Sigmoid colon (tissue), 7 donors: ENCODE measurements around the gene TLR8. TPM values are rescaled to one million over a fixed set of nuclear protein-coding genes. Genes with fewer than 3 reads are reported as not detected.

Experiments used
- DNase-seq: peaks from one replicate; pipeline ENCODE4 v3.0.0-alpha.2; 2019
- H3K27ac ChIP-seq, 4 donors: fragments of 200-600 bp; sonication (generic); one replicate each; pipeline ENCODE4 v1.5.1; 2016 to 2019; ENCODE audit warnings: mild to moderate bottlenecking in 1 of 4
- H3K27me3 ChIP-seq, 3 donors: fragments of 200-600 bp; sonication (generic); one replicate each; pipeline ENCODE4 v1.5.1; 2019; ENCODE audit warnings: mild to moderate bottlenecking in 1 of 3
- H3K36me3 ChIP-seq, 4 donors: fragments of 200-600 bp; sonication (generic); one replicate each; pipeline ENCODE4 v1.5.1; 2016 to 2019
- H3K4me1 ChIP-seq, 4 donors: fragments of 200-600 bp; sonication (generic); one replicate each; pipeline ENCODE4 v1.5.1; 2017 to 2019
- H3K4me3 ChIP-seq, 4 donors: fragments of 200-600 bp; sonication (generic); one replicate each; pipeline ENCODE4 v1.5.1; 2017 to 2019; ENCODE audit warnings: mild to moderate bottlenecking in 2 of 4, moderate library complexity in 1 of 4
- H3K9me3 ChIP-seq, 4 donors: fragments of 200-600 bp in 3 of 4; sonication (generic) in 3 of 4; one replicate each; pipeline versions ENCODE4 v1.5.1 to v1.6.1; 2013 to 2019
- CTCF ChIP-seq, 4 experiments: fragments of 450-650 bp in 3 of 4; fragments of 200-600 bp in 1 of 4; IDR thresholded peaks; one replicate each; pipeline ENCODE4 v1.5.1; 2016 to 2019; ENCODE audit warnings: antibody characterized with exemption in 4 of 4, mild to moderate bottlenecking in 3 of 4, moderate library complexity in 2 of 4
- EP300 ChIP-seq, 4 donors: sonication (generic); formaldehyde crosslinking; IDR thresholded peaks; one replicate each; pipeline ENCODE4 v1.6.1; 2017; ENCODE audit warnings: antibody characterized with exemption in 4 of 4
- POLR2A ChIP-seq, 2 donors: fragments of 450-650 bp; IDR thresholded peaks; one replicate each; pipeline ENCODE4 v1.6.1; 2016; ENCODE audit warnings: antibody characterized with exemption in 2 of 2, mild to moderate bottlenecking in 2 of 2, moderate library complexity in 2 of 2
- POLR2AphosphoS5 ChIP-seq, 4 donors: sonication (generic); formaldehyde crosslinking; IDR thresholded peaks; one replicate each; pipeline ENCODE4 v1.6.1; 2017; ENCODE audit warnings: antibody characterized with exemption in 4 of 4
- WGBS, 2 donors: extraction: QIAGEN DNeasy Blood & Tissue Kit; methylation state at CpG; one replicate each; pipeline ENCODE4 v1.1.7; 2013; 5-methylcytosine and 5-hydroxymethylcytosine counted together
- intact Hi-C: fragments of 100-400 bp; cut with DNase I; formaldehyde crosslinking; loops from one replicate; pipeline ENCODE4 v1.15.1; 2023
- polyA plus RNA-seq, 3 donors: library from polyadenylated mRNA; stranded (reverse); fragments of 200-250 nt; gene quantifications; one replicate each; pipeline ENCODE4 v1.2.3, GENCODE V29; 2013
- total RNA-seq, 4 donors: library from RNA; depleted of rRNA; stranded (reverse); fragments of >200 nt; gene quantifications; one replicate each; pipeline ENCODE4 v1.1.0, GENCODE V29; 2016
- donor health status: healthy with polysubstance abuse.
- donor health status: Bipolar disorder and iron deficiency.
- donor health status: healthy.

Gene TLR8
- total and polyA plus RNA-seq, 7 donors: 0.28 to 3.0 (median 1.7) TPM

- Histone ChIP-seq H3K27me3 (no peaks in the 10 kb centered on the region), H3K27ac (no peak overlapping the region), H3K4me1 (no peaks in the 10 kb centered on the region), H3K9me3 (no peaks in the 10 kb centered on the region), H3K36me3 (no peaks in the 10 kb centered on the region), H3K4me3 (no peak overlapping the region)
- no peak for TF ChIP-seq POLR2A (IDR thresholded peaks at IDR 0.05)
- TF ChIP-seq CTCF (IDR thresholded peaks at IDR 0.05): peak in 3 of 4 experiments; percentile 37 to 50 (median 50)
- 48 to 51% methylated on average over 12 of the region's 12 CpGs for WGBS, 2 donors
- intact Hi-C loops: no loop called here
- no peak for DNase-seq
These were observed 12.1 kb upstream of the TLR8 start for GRCh38 chrX:12894074-12895030.

- H3K27me3 ChIP-seq: no peaks in the 10 kb centered on the region
- no peaks in the 10 kb centered on the region for H3K36me3 ChIP-seq
- H3K27ac ChIP-seq: no peak overlapping the region
- no peak overlapping the region for H3K4me3 ChIP-seq
- WGBS, 2 donors: 53 to 65% methylated on average over 2 of the region's 2 CpGs
- TF ChIP-seq EP300 (IDR thresholded peaks at IDR 0.05) (no peak), POLR2AphosphoS5 (IDR thresholded peaks at IDR 0.05) (no peak), CTCF (IDR thresholded peaks at IDR 0.05) (no peak), POLR2A (IDR thresholded peaks at IDR 0.05) (no peak)
- no peaks in the 10 kb centered on the region for H3K9me3 ChIP-seq
- H3K4me1 ChIP-seq: no peaks in the 10 kb centered on the region
- intact Hi-C loops: no loop called here
- DNase-seq: no peak
These were observed 10.6 kb upstream of the TLR8 start for GRCh38 chrX:12895866-12896265.

- Histone ChIP-seq H3K4me3 (no peak overlapping the region), H3K4me1 (no peaks in the 10 kb centered on the region), H3K27ac (no peak overlapping the region), H3K27me3 (no peaks in the 10 kb centered on the region), H3K9me3 (no peaks in the 10 kb centered on the region), H3K36me3 (no peaks in the 10 kb centered on the region)
- no peak for DNase-seq
- TF ChIP-seq CTCF (IDR thresholded peaks at IDR 0.05) (no peak), POLR2A (IDR thresholded peaks at IDR 0.05) (no peak), POLR2AphosphoS5 (IDR thresholded peaks at IDR 0.05) (no peak), EP300 (IDR thresholded peaks at IDR 0.05) (no peak)
- 68 to 87% methylated on average over 4 of the region's 4 CpGs for WGBS, 2 donors
- intact Hi-C loops: no loop called here
These were observed 9.5 kb upstream of the TLR8 start for GRCh38 chrX:12896935-12897334.

- no peaks in the 10 kb centered on the region for H3K4me1 ChIP-seq
- no peaks in the 10 kb centered on the region for H3K9me3 ChIP-seq
- intact Hi-C loops: no loop called here
- WGBS, 2 donors: 95 to 96% methylated on average over 5 of the region's 5 CpGs
- no peaks in the 10 kb centered on the region for H3K27me3 ChIP-seq
- no peaks in the 10 kb centered on the region for H3K36me3 ChIP-seq
- H3K4me3 ChIP-seq: no peak overlapping the region
- TF ChIP-seq CTCF (IDR thresholded peaks at IDR 0.05): no peak
- TF ChIP-seq POLR2A (IDR thresholded peaks at IDR 0.05): no peak
- TF ChIP-seq POLR2AphosphoS5 (IDR thresholded peaks at IDR 0.05): no peak
- no peak for TF ChIP-seq EP300 (IDR thresholded peaks at IDR 0.05)
- DNase-seq: no peak
- no peak overlapping the region for H3K27ac ChIP-seq
These were observed 8.3 kb upstream of the TLR8 start for GRCh38 chrX:12898073-12898472.
